ENCODE measurements around the gene TSR1. TPM values are rescaled to one million over a fixed set of nuclear protein-coding genes. Genes with fewer than 3 reads are reported as not detected.

TSR1 gene
- total RNA-seq, 1 donor from 2014 or later, result 21.1 TPM

GRCh38 chr17:2368359-2368758 lies 32.1 kb upstream of the TSR1 start:
- H3K4me3 Mint-ChIP-seq (ENCODE audit: unreplicated experiment), result no peak overlapping the region
- no peak for DNase-seq (ENCODE audit: low spot score)
- no peaks in the 10 kb centered on the region for H3K9me3 Mint-ChIP-seq (ENCODE audit: low read depth)
- no peak overlapping the region for H3K27ac Mint-ChIP-seq (ENCODE audit: unreplicated experiment)
- H3K4me1 Mint-ChIP-seq (ENCODE audit: low read depth), result peaks cover 2% of the 10 kb centered on the region
- no peaks in the 10 kb centered on the region for H3K27me3 Mint-ChIP-seq (ENCODE audit: low read depth)
- no peak for TF ChIP-seq CTCF (IDR thresholded peaks at IDR 0.05)
- H3K36me3 Mint-ChIP-seq (ENCODE audit: low read depth), result peaks cover 8% of the 10 kb centered on the region

GRCh38 chr17:2366747-2367494 lies 30.7 kb upstream of the TSR1 start:
- no peaks in the 10 kb centered on the region for H3K27me3 Mint-ChIP-seq (ENCODE audit: low read depth)
- peak; percentile 91 for DNase-seq (ENCODE audit: low spot score)
- H3K4me1 Mint-ChIP-seq (ENCODE audit: low read depth), result peaks cover 2% of the 10 kb centered on the region
- H3K36me3 Mint-ChIP-seq (ENCODE audit: low read depth), result peaks cover 14% of the 10 kb centered on the region
- H3K9me3 Mint-ChIP-seq (ENCODE audit: low read depth), result no peaks in the 10 kb centered on the region
- H3K27ac Mint-ChIP-seq (ENCODE audit: unreplicated experiment), result no peak overlapping the region
- TF ChIP-seq CTCF (IDR thresholded peaks at IDR 0.05), result peak; percentile 53
- H3K4me3 Mint-ChIP-seq (ENCODE audit: unreplicated experiment), result no peak overlapping the region

GRCh38 chr17:2365132-2365531 lies 28.9 kb upstream of the TSR1 start:
- no peak for DNase-seq (ENCODE audit: low spot score)
- no peaks in the 10 kb centered on the region for H3K9me3 Mint-ChIP-seq (ENCODE audit: low read depth)
- H3K4me1 Mint-ChIP-seq (ENCODE audit: low read depth), result peaks cover 10% of the 10 kb centered on the region
- TF ChIP-seq CTCF (IDR thresholded peaks at IDR 0.05), result no peak
- H3K27ac Mint-ChIP-seq (ENCODE audit: unreplicated experiment), result no peak overlapping the region
- H3K36me3 Mint-ChIP-seq (ENCODE audit: low read depth), result peaks cover 14% of the 10 kb centered on the region
- no peak overlapping the region for H3K4me3 Mint-ChIP-seq (ENCODE audit: unreplicated experiment)
- H3K27me3 Mint-ChIP-seq (ENCODE audit: low read depth), result no peaks in the 10 kb centered on the region

GRCh38 chr17:2364763-2365116 lies 28.5 kb upstream of the TSR1 start:
- no peak for TF ChIP-seq CTCF (IDR thresholded peaks at IDR 0.05)
- peaks cover 11% of the 10 kb centered on the region for H3K4me1 Mint-ChIP-seq (ENCODE audit: low read depth)
- no peaks in the 10 kb centered on the region for H3K27me3 Mint-ChIP-seq (ENCODE audit: low read depth)
- peaks cover 14% of the 10 kb centered on the region for H3K36me3 Mint-ChIP-seq (ENCODE audit: low read depth)
- H3K4me3 Mint-ChIP-seq (ENCODE audit: unreplicated experiment), result no peak overlapping the region
- H3K27ac Mint-ChIP-seq (ENCODE audit: unreplicated experiment), result no peak overlapping the region
- H3K9me3 Mint-ChIP-seq (ENCODE audit: low read depth), result no peaks in the 10 kb centered on the region
- DNase-seq (ENCODE audit: low spot score), result no peak

GRCh38 chr17:2363851-2364762 lies 27.9 kb upstream of the TSR1 start:
- peaks cover 14% of the 10 kb centered on the region for H3K36me3 Mint-ChIP-seq (ENCODE audit: low read depth)
- H3K27me3 Mint-ChIP-seq (ENCODE audit: low read depth), result no peaks in the 10 kb centered on the region
- no peaks in the 10 kb centered on the region for H3K9me3 Mint-ChIP-seq (ENCODE audit: low read depth)
- TF ChIP-seq CTCF (IDR thresholded peaks at IDR 0.05), result no peak
- no peak overlapping the region for H3K4me3 Mint-ChIP-seq (ENCODE audit: unreplicated experiment)
- no peak overlapping the region for H3K27ac Mint-ChIP-seq (ENCODE audit: unreplicated experiment)
- DNase-seq (ENCODE audit: low spot score), result no peak
- peaks cover 16% of the 10 kb centered on the region for H3K4me1 Mint-ChIP-seq (ENCODE audit: low read depth)
